A549 treated with DMSO at 1 μM for 4 hours (cell line): Measurements from ENCODE around the gene SLC26A8. TPM values are rescaled to one million over a fixed set of nuclear protein-coding genes. Genes with fewer than 3 reads are reported as not detected.

ENCODE experiments used
- total RNA-seq: library from RNA; stranded (reverse); fragments of 200-300 nt; extraction: Qiagen RNA extraction; gene quantifications from 5 replicates; pipeline ENCODE4 v1.2.3, GENCODE V29; 2022; ENCODE audit warnings: low read depth

The SLC26A8 gene
- total RNA-seq, result not detected in 5 replicates

DNA sequence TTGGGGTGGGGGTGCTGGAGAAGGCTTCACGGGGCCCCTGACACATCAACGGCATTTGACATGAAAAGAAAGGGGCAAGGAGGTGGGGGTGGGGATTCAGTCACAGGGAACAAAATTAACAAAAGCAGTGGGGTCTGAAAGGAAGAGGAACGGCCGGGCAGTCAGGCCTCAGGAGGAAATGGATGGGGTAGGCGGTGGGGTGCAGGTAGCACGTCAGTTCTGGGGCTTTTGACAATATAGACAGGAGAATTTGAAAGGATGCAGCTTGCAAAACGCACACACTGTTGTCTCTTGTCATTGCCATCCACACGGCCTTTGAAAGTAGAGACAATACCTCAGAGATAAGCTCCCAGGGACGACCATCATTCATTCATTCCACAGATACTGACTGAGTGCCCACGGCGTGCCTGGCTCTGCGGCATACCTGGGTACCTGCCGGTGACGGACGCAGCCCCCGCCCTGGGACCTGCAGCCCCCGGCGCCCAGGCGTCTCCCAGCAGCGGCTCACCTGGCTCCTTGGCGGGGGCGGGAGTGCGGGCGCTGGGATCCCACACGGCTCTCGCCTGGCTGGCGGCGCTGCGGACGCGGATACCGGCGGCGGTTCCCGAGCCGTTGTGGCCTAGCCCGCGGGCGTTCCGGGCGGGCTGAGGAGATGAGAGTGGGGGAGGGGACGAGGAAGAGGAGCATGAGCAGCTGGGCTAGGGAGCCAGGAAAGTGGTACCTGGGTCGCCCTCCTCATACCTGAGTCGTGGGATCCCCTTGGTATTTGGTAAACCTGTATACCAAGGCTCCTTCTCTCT is at the start of gene SLC26A8:
TSS of gene SLC26A8 (minus strand) at position 646 of the 800 bp plus-strand sequence. CDS start 4,934 bp downstream, outside the sequence.

GRCh38 chr6:36027501-36028087 is 3.2 kb upstream of the SLC26A8 start, which contains the start of gene MAPK14:
Gene MAPK14, plus strand, starts transcription at chr6:36027808. Its CDS starts 350 bp downstream, at chr6:36028158.

DNA sequence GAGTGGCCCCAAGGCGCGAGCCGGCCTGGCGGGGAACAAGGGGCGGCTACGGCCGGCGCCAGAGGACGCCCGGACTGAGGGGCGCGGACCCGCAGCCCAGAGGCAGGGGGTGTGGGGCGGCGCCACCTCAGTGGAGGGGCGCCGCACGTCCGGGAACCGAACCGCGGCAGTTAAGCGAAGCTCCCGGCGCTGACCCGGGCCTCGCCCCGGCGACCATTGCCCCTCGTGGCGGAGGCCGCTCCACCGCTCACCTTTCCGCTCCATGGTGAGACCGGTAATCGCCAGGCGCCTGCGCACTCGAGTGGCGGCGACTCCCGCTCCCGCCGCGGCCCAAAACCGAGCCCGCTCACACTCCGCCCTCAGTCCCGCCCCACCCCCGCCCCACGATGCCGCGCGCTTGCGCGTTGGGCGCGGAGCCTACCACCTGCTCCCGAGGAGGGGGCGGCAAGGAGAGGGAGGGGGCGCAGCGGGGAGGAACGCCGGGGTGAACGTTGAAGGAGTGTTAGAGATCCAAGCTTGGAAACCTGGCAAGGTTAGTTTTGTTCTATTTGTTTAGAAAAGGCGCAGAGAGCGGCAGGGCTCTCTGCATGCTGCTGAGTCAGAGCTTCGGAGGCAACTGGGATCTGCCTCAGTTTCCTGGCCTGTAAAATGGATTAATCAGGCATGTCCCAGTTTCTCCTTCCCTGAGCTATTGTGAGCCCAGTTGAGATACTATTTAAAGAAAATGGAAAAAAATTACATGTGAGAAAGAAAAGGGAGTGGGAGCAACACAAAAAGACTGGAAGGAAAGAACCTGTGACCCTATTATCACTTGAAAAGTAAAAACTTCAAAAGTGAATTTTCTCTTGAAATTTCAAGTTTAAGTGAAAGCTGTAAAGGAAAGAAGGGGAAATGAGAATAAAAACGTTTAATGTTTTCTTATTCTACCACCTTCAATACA is 103.4 kb downstream of the SLC26A8 start, which contains the start of gene SRPK1:
TSS of gene SRPK1 (minus strand) at position 306 of the 940 bp plus-strand sequence. CDS start at position 264, 42 bp downstream.

Other genes with a start within 250 kb of the SLC26A8 start
- 0.38 to 0.76 TPM (median 0.57 TPM) in 4 of 5 replicates, not detected in the other for gene CLPSL2, start 248.0 kb downstream of the SLC26A8 start, total RNA-seq
- gene CLPSL1, start 243.6 kb downstream of the SLC26A8 start, total RNA-seq, result not detected in 5 replicates
- not detected in 5 replicates for gene CLPS, start 227.3 kb downstream of the SLC26A8 start, total RNA-seq
- 0.11 to 0.34 TPM (median 0.16 TPM) in 4 of 5 replicates, not detected in the other for gene LHFPL5, start 219.3 kb downstream of the SLC26A8 start, total RNA-seq
- 31.0 to 43.0 TPM (median 38.3 TPM) in 5 replicates for gene SRPK1, start 103.5 kb downstream of the SLC26A8 start, total RNA-seq
- 21.4 to 29.0 TPM (median 26.0 TPM) in 5 replicates for gene MAPK14, start 3.2 kb upstream of the SLC26A8 start, total RNA-seq
- 0.71 to 1.5 TPM (median 0.93 TPM) in 5 replicates for gene MAPK13, start 105.9 kb upstream of the SLC26A8 start, total RNA-seq
- 11.1 to 13.4 TPM (median 12.1 TPM) in 5 replicates for gene BRPF3, start 172.1 kb upstream of the SLC26A8 start, total RNA-seq
- gene PNPLA1, start 245.4 kb upstream of the SLC26A8 start, total RNA-seq, result 0.03 TPM in 1 of 5 replicates, not detected in the others